K562 (cell line): ENCODE measurements around the gene PNPLA8.

Experiments
- BCLAF1 ChIP-seq, 2 experiments: fragments of 450-650 bp in 1 of 2; IDR thresholded peaks; 2 replicates each; pipeline ENCODE4 v1.6.1; 2011 to 2017; ENCODE audit warnings: low read depth in 2 of 2, antibody characterized with exemption in 1 of 2, borderline replicate concordance in 1 of 2, low read length in 1 of 2, mild to moderate bottlenecking in 1 of 2, mixed read lengths in 1 of 2; ENCODE audit not compliant: control insufficient read depth in 1 of 2
- CREM ChIP-seq: IDR thresholded peaks from 2 replicates; pipeline ENCODE4 v1.6.1; 2014; ENCODE audit warnings: antibody characterized with exemption, low read depth
- CTCF ChIP-seq, 3 experiments: IDR thresholded peaks in 2 of 3; conservative IDR thresholded peaks in 1 of 3; 2 replicates each; pipeline ENCODE4 v1.5.1; 2011 to 2012; ENCODE audit warnings: low read length in 3 of 3, mild to moderate bottlenecking in 3 of 3, control low read depth in 2 of 3, improper control_type of control experiment in 1 of 3, inconsistent platforms in 1 of 3, low read depth in 1 of 3, mixed read lengths in 1 of 3, moderate library complexity in 1 of 3; ENCODE audit not compliant: insufficient read depth in 2 of 3
- DPF2 ChIP-seq: fragments of 450-650 bp; IDR thresholded peaks from 2 replicates; pipeline ENCODE4 v1.6.1; 2016
- HNRNPUL1 ChIP-seq: fragments of 200-400 bp; formaldehyde crosslinking; IDR thresholded peaks from 2 replicates; pipeline ENCODE4 v1.6.1; 2017; ENCODE audit warnings: low read length
- SMC3 ChIP-seq: conservative IDR thresholded peaks from 2 replicates; pipeline ENCODE4 v1.6.1; 2011; ENCODE audit warnings: low read depth, low read length, improper control_type of control experiment; ENCODE audit not compliant: insufficient read depth
- ZFX ChIP-seq: sonication (generic); formaldehyde crosslinking; IDR thresholded peaks from 2 replicates; pipeline ENCODE4 v1.8.0; 2022; ENCODE audit warnings: mild to moderate bottlenecking, missing genetic modification reagents, moderate library complexity

DNA sequence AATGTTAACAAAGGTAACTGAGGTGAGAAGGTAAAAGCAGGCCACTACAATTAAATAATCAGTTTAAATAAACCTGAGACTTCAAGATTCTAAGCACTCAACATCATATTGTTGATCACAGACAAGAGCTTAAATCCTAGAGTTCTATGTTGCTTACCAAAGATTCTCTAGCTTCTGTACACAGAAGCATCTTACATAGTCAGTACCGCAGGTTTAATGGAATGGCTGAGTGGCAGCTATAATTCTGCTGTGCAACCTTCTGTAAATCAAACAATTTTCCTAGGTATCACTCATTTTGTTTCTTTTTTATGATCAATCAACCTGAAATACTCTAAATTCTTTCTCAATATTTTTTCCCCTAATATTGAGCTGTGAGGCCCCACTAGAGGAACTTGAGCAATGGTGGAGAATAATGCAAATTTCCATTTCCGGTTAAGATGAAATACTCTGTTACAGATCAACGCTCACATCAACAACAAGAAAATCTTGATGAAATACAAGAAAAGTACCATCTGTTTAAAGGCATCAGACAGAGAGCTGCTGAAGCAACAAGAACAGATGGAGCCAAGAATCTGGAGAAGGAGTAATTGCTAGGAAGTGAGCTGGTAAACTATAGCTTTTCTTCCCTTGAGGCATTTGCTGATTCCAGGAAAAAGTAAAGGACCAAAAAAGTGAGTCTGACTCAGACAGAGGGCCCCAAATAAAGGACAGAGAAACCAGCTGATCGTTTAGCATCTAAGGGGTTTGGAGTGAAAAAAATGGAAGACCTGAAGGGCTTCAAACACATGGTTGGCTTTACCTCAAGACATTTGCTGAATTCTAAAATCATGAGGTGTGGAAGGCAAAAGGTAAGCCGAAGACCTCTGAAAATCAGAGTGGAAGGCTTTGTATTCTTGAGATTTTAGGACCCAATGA, 22.6 kb downstream of the PNPLA8 start:
- TF ChIP-seq SMC3 (no peak), CTCF (IDR thresholded peaks at IDR 0.05 in 2 of 3, conservative IDR thresholded peaks at IDR 0.05 in 1 of 3; ENCODE audit: insufficient read depth in 2 of 3, low read depth in 1 of 3, low read length in 3 of 3) (no peak), BCLAF1 (IDR thresholded peaks at IDR 0.05; ENCODE audit: borderline replicate concordance in 1 of 2, control insufficient read depth in 1 of 2, low read depth in 2 of 2, low read length in 1 of 2) (no peak), DPF2 (no peak), HNRNPUL1 (no peak), CREM (no peak), ZFX (CRISPR knock-in tag) (no peak)
